WERI-Rb-1 (cell line): ENCODE results near the gene DYRK1B.
A peak's percentile ranks its signal among the peaks of the same experiment; 100 is the strongest.

Experiments used
- DNase-seq: peaks from one replicate; pipeline ENCODE4 v3.0.0-alpha.2; 2020
- H3K27ac ChIP-seq: fragments of 250-450 bp; sonication (Bioruptor Pico); 2 replicates; pipeline ENCODE4 v1.5.1; 2020; ENCODE audit warnings: mild to moderate bottlenecking, moderate library complexity
- H3K27me3 ChIP-seq: fragments of 250-450 bp; sonication (Bioruptor Pico); 2 replicates; pipeline ENCODE4 v1.5.1; 2021; ENCODE audit warnings: mild to moderate bottlenecking, low read depth, moderate library complexity; ENCODE audit not compliant: insufficient read depth, severe bottlenecking
- H3K36me3 ChIP-seq: fragments of 250-450 bp; sonication (Bioruptor Pico); 2 replicates; pipeline ENCODE4 v1.5.1; 2020; ENCODE audit warnings: mild to moderate bottlenecking, moderate library complexity
- H3K4me3 ChIP-seq: 2 replicates; pipeline ENCODE4 v1.5.1; 2011; ENCODE audit warnings: low read depth, mild to moderate bottlenecking, control low read depth, low read length
- H3K9me3 ChIP-seq: fragments of 250-450 bp; sonication (Bioruptor Pico); 2 replicates; pipeline ENCODE4 v1.5.1; 2021; ENCODE audit warnings: mild to moderate bottlenecking, moderate library complexity; ENCODE audit not compliant: severe bottlenecking
- TF ChIP-seq, protein P1 (sequence below): IDR thresholded peaks from 2 replicates; pipeline ENCODE4 v1.5.1; 2011; ENCODE audit warnings: low read depth, mild to moderate bottlenecking, control low read depth, inconsistent platforms, low read length

The DYRK1B gene

DNA sequence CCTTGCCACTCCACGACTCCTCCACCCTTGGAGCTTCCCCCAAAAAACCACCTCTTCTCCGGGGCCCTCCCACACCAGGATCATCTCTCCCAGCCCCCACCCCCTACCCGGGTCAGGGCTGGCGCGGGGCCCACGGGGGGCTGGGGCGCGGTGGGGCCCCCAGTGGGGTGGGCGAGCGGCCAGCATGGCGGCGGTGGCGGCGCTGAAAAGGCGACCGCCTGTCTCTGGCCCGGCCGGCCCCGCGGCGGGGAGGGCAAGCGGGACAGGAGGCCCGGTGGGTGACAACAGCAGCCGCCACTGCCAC is 850 bp downstream of the DYRK1B start:
- DNase-seq = no peak
- TF ChIP-seq, protein P1, sequence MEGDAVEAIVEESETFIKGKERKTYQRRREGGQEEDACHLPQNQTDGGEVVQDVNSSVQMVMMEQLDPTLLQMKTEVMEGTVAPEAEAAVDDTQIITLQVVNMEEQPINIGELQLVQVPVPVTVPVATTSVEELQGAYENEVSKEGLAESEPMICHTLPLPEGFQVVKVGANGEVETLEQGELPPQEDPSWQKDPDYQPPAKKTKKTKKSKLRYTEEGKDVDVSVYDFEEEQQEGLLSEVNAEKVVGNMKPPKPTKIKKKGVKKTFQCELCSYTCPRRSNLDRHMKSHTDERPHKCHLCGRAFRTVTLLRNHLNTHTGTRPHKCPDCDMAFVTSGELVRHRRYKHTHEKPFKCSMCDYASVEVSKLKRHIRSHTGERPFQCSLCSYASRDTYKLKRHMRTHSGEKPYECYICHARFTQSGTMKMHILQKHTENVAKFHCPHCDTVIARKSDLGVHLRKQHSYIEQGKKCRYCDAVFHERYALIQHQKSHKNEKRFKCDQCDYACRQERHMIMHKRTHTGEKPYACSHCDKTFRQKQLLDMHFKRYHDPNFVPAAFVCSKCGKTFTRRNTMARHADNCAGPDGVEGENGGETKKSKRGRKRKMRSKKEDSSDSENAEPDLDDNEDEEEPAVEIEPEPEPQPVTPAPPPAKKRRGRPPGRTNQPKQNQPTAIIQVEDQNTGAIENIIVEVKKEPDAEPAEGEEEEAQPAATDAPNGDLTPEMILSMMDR = no peak
- peak overlapping the region; percentile 89 for H3K4me3 ChIP-seq
- peak overlapping the region; percentile 90 for H3K27ac ChIP-seq
- peaks cover 79% of the 10 kb centered on the region for H3K36me3 ChIP-seq
- no peaks in the 10 kb centered on the region for H3K9me3 ChIP-seq
- H3K27me3 ChIP-seq = no peaks in the 10 kb centered on the region

GRCh38 chr19:39832341-39833083 is 1.4 kb downstream of the DYRK1B start:
- H3K27me3 ChIP-seq = no peaks in the 10 kb centered on the region
- no peak for DNase-seq
- peak overlapping the region; percentile 90 for H3K27ac ChIP-seq
- peak overlapping the region; percentile 89 for H3K4me3 ChIP-seq
- TF ChIP-seq, protein P1 = no peak
- peaks cover 79% of the 10 kb centered on the region for H3K36me3 ChIP-seq
- no peaks in the 10 kb centered on the region for H3K9me3 ChIP-seq

- no peak for DNase-seq
- Histone ChIP-seq H3K27me3 (no peaks in the 10 kb centered on the region), H3K9me3 (no peaks in the 10 kb centered on the region), H3K27ac (no peak overlapping the region), H3K36me3 (peaks cover 77% of the 10 kb centered on the region), H3K4me3 (no peak overlapping the region)
- TF ChIP-seq, protein P1 = no peak
These were observed 2.3 kb downstream of the DYRK1B start for GRCh38 chr19:39831679-39832078.

GRCh38 chr19:39830847-39831246 is 3.1 kb downstream of the DYRK1B start:
- H3K36me3 ChIP-seq = peaks cover 76% of the 10 kb centered on the region

GRCh38 chr19:39830406-39830805 is 3.6 kb downstream of the DYRK1B start:
- peaks cover 76% of the 10 kb centered on the region for H3K36me3 ChIP-seq
- H3K27me3 ChIP-seq = no peaks in the 10 kb centered on the region
- H3K4me3 ChIP-seq = no peak overlapping the region
- H3K27ac ChIP-seq = no peak overlapping the region
- H3K9me3 ChIP-seq = no peaks in the 10 kb centered on the region
- no peak for DNase-seq
- TF ChIP-seq, protein P1 = no peak

More at GRCh38 chr19:39830847-39831246, 3.1 kb downstream of the DYRK1B start:
- H3K27me3 ChIP-seq = no peaks in the 10 kb centered on the region
- DNase-seq = no peak
- H3K9me3 ChIP-seq = no peaks in the 10 kb centered on the region
- TF ChIP-seq, protein P1 = no peak
- H3K4me3 ChIP-seq = no peak overlapping the region
- H3K27ac ChIP-seq = no peak overlapping the region
